GM10266 (cell line): ENCODE results near the gene ACTR1A.
"Not testable (repeated sequence)": the region's sequence is repeated elsewhere in the genome, so short reads cannot be mapped to it uniquely, and the experiment has no call there.

Experiments used
- DNase-seq: peaks from one replicate; pipeline ENCODE4 v3.0.0; 2012; ENCODE audit errors: extremely low spot score
- TF ChIP-seq, protein P1 (sequence below): IDR thresholded peaks from 2 replicates; pipeline ENCODE4 v1.5.1; 2012; ENCODE audit warnings: mild to moderate bottlenecking, low read depth; ENCODE audit not compliant: control insufficient read depth, insufficient read depth; ENCODE audit errors: missing control alignments

ACTR1A gene

GRCh38 chr10:102542800-102543418, 40.4 kb upstream of the ACTR1A start:
- no peak for DNase-seq
- TF ChIP-seq, protein P1, sequence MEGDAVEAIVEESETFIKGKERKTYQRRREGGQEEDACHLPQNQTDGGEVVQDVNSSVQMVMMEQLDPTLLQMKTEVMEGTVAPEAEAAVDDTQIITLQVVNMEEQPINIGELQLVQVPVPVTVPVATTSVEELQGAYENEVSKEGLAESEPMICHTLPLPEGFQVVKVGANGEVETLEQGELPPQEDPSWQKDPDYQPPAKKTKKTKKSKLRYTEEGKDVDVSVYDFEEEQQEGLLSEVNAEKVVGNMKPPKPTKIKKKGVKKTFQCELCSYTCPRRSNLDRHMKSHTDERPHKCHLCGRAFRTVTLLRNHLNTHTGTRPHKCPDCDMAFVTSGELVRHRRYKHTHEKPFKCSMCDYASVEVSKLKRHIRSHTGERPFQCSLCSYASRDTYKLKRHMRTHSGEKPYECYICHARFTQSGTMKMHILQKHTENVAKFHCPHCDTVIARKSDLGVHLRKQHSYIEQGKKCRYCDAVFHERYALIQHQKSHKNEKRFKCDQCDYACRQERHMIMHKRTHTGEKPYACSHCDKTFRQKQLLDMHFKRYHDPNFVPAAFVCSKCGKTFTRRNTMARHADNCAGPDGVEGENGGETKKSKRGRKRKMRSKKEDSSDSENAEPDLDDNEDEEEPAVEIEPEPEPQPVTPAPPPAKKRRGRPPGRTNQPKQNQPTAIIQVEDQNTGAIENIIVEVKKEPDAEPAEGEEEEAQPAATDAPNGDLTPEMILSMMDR: no peak

GRCh38 chr10:102540023-102540422, 37.5 kb upstream of the ACTR1A start:
- TF ChIP-seq, protein P1: peak; percentile 24
- no peak for DNase-seq

DNA sequence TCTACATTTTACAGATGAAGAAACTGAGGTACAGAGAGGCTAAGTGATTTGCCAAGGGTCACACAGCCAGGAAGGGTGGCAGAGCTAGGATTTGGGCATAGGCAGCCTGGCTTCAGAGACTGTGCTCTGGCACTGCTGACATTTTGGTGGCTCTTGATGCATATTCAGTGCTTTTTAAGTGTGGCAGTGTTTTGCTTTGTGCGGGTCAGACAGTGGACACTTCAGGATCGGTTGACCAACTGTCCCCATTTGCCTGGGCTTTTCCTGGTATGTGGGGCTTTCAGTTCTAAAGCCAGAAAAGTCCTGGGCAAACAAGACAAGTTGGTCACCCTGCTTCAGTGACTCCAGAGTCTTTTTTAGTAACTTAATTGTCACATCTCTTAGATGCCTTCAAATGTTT, 36.3 kb upstream of the ACTR1A start:
- TF ChIP-seq, protein P1: no peak
- no peak for DNase-seq

GRCh38 chr10:102537948-102538347, 35.4 kb upstream of the ACTR1A start:
- DNase-seq: no peak
- TF ChIP-seq, protein P1: no peak

DNA sequence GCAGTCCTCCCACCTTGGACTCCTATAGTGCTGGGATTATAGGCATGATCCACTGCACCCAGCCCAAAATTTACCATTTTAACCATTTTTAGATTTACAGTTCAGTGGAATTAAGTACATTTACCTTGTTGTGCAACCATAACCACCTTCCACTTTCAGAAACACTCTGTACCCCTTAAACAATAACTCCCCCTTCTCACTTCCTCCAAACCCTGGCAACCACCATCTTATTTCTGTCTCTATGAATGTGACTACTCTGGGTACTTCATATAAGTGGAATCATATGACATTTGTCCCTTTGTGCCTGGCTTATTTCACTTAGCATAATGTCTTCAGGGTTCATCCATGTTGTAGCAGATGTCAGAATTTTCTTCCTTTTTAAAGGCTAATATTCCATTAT, 34.9 kb upstream of the ACTR1A start:
- TF ChIP-seq, protein P1: no peak
- no peak for DNase-seq

DNA sequence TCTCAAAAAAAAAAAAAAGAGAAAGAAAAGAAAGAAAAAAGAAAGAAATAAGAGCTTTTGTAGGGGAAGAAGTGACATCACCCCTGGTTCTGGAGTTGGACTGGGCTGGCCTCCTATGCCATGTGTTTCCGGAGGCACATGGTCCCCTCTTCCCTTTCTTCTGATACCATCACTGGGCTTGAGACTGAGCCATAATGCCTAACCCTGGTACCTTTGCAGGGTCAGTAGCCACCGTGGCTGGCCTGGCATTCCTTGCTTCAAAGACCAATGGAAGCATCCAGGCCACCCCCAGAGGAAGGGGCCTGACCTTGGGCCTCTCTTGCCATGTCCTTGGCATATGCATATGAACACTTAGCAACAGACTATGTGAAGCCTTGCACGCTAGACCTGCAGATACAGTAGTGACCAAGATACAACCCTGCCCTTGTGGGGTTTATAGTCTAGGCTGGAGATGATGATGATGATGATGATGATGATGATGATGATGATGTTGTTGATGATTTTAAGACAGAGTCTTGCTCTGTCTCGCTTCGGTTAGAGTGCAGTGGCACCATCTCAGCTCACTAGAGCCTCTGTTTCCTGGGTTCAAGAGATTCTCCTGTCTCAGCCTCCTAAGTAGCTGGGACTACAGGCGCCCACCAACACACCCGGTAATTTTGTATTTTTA, 33.1 kb upstream of the ACTR1A start:
- no peak for DNase-seq
- TF ChIP-seq, protein P1: no peak

GRCh38 chr10:102534966-102535365, 32.5 kb upstream of the ACTR1A start:
- not testable (repeated sequence) for DNase-seq
